Ascending aorta (tissue), 2 donors: ENCODE measurements around the gene TRIM54. TPM values are rescaled to one million over a fixed set of nuclear protein-coding genes. Genes with fewer than 3 reads are reported as not detected.

Experiments used
- DNase-seq, 2 donors: peaks; one replicate each; pipeline ENCODE4 v3.0.0-alpha.2; 2019; ENCODE audit warnings: low spot score in 2 of 2
- H3K27ac ChIP-seq, 2 donors: fragments of 200-600 bp; sonication (generic); one replicate each; pipeline ENCODE4 v1.5.1; 2016 to 2017; ENCODE audit warnings: mild to moderate bottlenecking in 1 of 2
- H3K27me3 ChIP-seq: fragments of 200-600 bp; sonication (generic); one replicate; pipeline ENCODE4 v1.5.1; 2017
- H3K36me3 ChIP-seq, 2 donors: fragments of 200-600 bp; sonication (generic); one replicate each; pipeline ENCODE4 v1.5.1; 2016
- H3K4me1 ChIP-seq, 2 donors: fragments of 200-600 bp; sonication (generic); one replicate each; pipeline ENCODE4 v1.5.1; 2016 to 2017; ENCODE audit warnings: mild to moderate bottlenecking in 1 of 2
- H3K4me3 ChIP-seq, 2 donors: fragments of 200-600 bp; sonication (generic); one replicate each; pipeline ENCODE4 v1.5.1; 2016 to 2017; ENCODE audit warnings: mild to moderate bottlenecking in 1 of 2
- H3K9me3 ChIP-seq, 2 donors: fragments of 200-600 bp; sonication (generic); one replicate each; pipeline ENCODE4 v1.5.1; 2016
- CTCF ChIP-seq, 3 experiments: fragments of 200-600 bp in 2 of 3; fragments of 450-650 bp in 1 of 3; sonication (generic) in 2 of 3; IDR thresholded peaks; one replicate each; pipeline ENCODE4 v1.5.1; 2016 to 2019; ENCODE audit warnings: antibody characterized with exemption in 3 of 3, mild to moderate bottlenecking in 1 of 3, moderate library complexity in 1 of 3
- intact Hi-C: fragments of 100-400 bp; cut with DNase I; formaldehyde crosslinking; loops from one replicate; pipeline ENCODE4 v1.15.1; 2023
- total RNA-seq: library from RNA; depleted of rRNA; stranded (reverse); fragments of >200 nt; gene quantifications from one replicate; pipeline ENCODE4 v1.1.0, GENCODE V29; 2016

TRIM54 gene
- total RNA-seq, 1 donor from 2014 or later = not detected

GRCh38 chr2:27238976-27239375 is 43.3 kb upstream of the TRIM54 start:
- DNase-seq = no peak
- no peaks in the 10 kb centered on the region for H3K9me3 ChIP-seq
- no peaks in the 10 kb centered on the region for H3K27me3 ChIP-seq
- intact Hi-C loops = no loop called here
- H3K4me1 ChIP-seq = no peaks in the 10 kb centered on the region
- no peak overlapping the region for H3K4me3 ChIP-seq
- peaks cover 92 to 100% of the 10 kb centered on the region in 2 donors for H3K36me3 ChIP-seq
- TF ChIP-seq CTCF (IDR thresholded peaks at IDR 0.05) = no peak
- no peak overlapping the region for H3K27ac ChIP-seq

- no peak overlapping the region for H3K27ac ChIP-seq
- H3K4me3 ChIP-seq = no peak overlapping the region
- H3K4me1 ChIP-seq = no peaks in the 10 kb centered on the region
- H3K9me3 ChIP-seq = no peaks in the 10 kb centered on the region
- no peak for TF ChIP-seq CTCF (IDR thresholded peaks at IDR 0.05)
- H3K36me3 ChIP-seq = peaks cover 79 to 89% of the 10 kb centered on the region in 2 donors
- no peaks in the 10 kb centered on the region for H3K27me3 ChIP-seq
- intact Hi-C loops = no loop called here
- DNase-seq = no peak
Measured at GRCh38 chr2:27240406-27240805, 41.8 kb upstream of the TRIM54 start.

- H3K9me3 ChIP-seq = no peaks in the 10 kb centered on the region
- intact Hi-C loops = no loop called here
- peaks cover 65 to 73% of the 10 kb centered on the region in 2 donors for H3K36me3 ChIP-seq
- H3K27me3 ChIP-seq = no peaks in the 10 kb centered on the region
- TF ChIP-seq CTCF (IDR thresholded peaks at IDR 0.05) = no peak
- DNase-seq = no peak
- H3K4me1 ChIP-seq = no peaks in the 10 kb centered on the region
- no peak overlapping the region for H3K27ac ChIP-seq
- no peak overlapping the region for H3K4me3 ChIP-seq
Measured at GRCh38 chr2:27241761-27242613, 40.2 kb upstream of the TRIM54 start.

- DNase-seq = no peak
- H3K4me1 ChIP-seq = no peaks in the 10 kb centered on the region
- intact Hi-C loops = no loop called here
- H3K9me3 ChIP-seq = no peaks in the 10 kb centered on the region
- no peaks in the 10 kb centered on the region for H3K27me3 ChIP-seq
- H3K36me3 ChIP-seq = peaks cover 59 to 67% of the 10 kb centered on the region in 2 donors
- H3K27ac ChIP-seq = no peak overlapping the region
- TF ChIP-seq CTCF (IDR thresholded peaks at IDR 0.05) = no peak
- H3K4me3 ChIP-seq = no peak overlapping the region
Measured at GRCh38 chr2:27242614-27242951, 39.6 kb upstream of the TRIM54 start.

- intact Hi-C loops = no loop called here
- no peaks in the 10 kb centered on the region for H3K4me1 ChIP-seq
- no peak overlapping the region for H3K4me3 ChIP-seq
- no peak overlapping the region for H3K27ac ChIP-seq
- no peak for DNase-seq
- H3K9me3 ChIP-seq = no peaks in the 10 kb centered on the region
- no peaks in the 10 kb centered on the region for H3K27me3 ChIP-seq
- H3K36me3 ChIP-seq = peaks cover 49 to 58% of the 10 kb centered on the region in 2 donors
- TF ChIP-seq CTCF (IDR thresholded peaks at IDR 0.05) = no peak
Measured at GRCh38 chr2:27243391-27244130, 38.7 kb upstream of the TRIM54 start.
